Gastroesophageal sphincter (tissue), 3 donors: ENCODE results near the gene GATAD2B.

Experiments
- CTCF ChIP-seq, 4 experiments: fragments of 200-600 bp in 2 of 4; fragments of 450-650 bp in 2 of 4; sonication (generic) in 1 of 4; IDR thresholded peaks; one replicate each; pipeline ENCODE4 v1.5.1; 2017 to 2019; ENCODE audit warnings: antibody characterized with exemption in 4 of 4, mild to moderate bottlenecking in 2 of 4, moderate library complexity in 2 of 4
- EP300 ChIP-seq: sonication (generic); formaldehyde crosslinking; IDR thresholded peaks from one replicate; pipeline ENCODE4 v1.6.1; 2017; ENCODE audit warnings: antibody characterized with exemption, mild to moderate bottlenecking

- no peak for TF ChIP-seq CTCF (IDR thresholded peaks at IDR 0.05)
- no peak for TF ChIP-seq EP300
These were observed 152.0 kb downstream of the GATAD2B start for GRCh38 chr1:153770797-153771196.
